GM21529 (cell line): ENCODE data around the gene RBM4B.

Experiments
- ATAC-seq: cut with Tn5 transposase; IDR thresholded peaks from one replicate; pipeline ENCODE4 v1.9.1; 2021; ENCODE audit not compliant: unreplicated experiment

Gene RBM4B

DNA sequence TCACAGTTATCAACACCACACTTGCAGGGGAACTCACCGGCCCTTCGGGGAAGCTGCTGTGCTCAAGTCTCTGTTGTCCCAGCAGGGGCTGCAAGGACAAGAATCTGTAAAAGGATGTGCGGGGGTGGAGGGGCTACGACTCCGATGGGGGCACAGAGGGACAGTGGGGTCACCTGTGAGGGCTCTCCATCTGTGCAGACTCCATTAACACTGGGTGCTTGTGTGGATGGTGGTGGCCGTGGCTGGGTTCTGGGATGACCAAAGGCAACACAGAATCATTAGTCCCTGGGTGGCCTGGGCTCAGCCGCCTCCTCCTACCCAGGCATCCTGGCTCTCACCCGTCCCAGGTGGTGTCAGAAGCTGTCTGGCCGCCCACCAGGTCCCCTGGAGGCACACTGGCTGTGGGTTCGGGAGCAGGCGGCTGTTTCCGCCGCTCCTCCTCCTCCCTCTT is 10.2 kb upstream of the RBM4B start:
- no peak for ATAC-seq

DNA sequence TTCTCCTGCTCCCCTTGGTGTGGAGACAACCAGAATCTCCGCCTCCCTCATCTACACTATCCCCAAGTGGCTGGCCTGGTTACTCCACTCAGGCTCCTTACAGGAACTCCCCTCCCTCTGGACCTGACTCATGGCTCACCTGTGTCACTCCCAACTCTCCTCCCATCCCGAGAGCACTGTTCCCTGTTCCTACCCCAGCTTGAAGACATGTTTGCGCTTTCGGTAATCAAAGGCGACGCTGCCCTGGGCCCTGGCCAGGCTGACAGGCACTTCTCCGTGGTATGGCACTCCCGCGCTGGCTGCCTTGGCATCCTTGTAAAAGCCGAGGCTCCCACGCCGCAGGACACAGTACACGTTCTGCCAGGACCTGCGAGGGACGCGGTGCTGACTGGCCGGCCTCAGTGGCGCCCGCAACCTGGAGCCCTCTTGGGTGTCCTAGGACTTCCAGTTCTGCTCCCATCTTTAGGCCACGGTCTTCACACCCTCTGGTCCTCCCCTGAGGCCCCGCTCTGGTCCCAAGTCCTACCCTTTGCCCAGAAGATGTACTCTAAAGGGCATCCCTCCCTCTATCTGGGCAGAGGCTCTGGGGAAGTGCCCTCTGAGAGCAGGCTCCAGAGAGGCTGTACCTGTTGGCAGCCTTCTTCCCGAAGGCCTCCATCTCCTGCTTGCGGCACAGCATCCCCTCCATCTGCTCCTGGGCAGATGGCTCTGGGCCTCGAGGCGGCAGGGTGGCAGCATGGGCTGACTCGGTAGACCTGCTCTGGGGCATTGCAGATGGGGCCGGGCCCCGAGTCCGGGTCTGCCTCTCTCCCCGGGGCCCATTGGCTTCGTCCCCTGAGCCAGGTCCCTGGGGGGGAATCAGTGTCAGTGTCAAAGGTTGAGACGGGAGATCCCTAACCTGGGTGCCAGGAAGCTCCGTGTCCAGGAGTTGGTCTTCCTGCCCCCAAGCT is 9.4 kb upstream of the RBM4B start:
- no peak for ATAC-seq

DNA sequence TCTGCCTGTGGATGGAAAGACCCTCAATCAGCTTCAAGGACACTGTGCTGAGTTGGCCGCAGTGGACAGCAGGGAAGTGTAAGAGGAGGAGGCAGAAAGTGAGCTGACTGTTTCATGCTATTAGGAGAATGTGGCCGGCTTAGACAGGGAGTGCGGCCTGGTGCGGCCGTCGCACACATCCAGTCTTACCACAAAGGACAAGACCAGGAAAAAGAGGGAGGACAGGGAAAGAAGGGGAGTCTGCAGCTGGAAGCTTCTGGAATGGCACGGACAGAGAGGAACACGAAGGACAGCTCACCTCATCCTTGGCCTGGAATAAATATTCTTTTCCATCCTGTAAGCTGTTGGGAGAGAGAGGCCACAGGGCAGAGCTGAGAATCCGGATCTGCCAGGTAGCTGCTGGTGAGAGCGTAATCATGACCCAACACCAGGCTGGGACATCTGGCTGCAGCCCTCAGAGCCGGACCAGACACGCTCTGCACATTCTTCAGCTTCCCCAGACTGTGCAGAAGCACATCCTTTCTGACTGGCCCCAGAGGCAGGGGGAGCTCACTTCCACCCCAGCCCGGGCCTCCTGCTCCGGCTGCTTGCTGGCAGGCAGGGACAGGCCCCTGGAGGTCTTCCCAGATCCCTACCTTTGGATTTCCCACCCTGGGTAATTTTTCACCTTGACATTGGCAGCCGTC is 8.6 kb upstream of the RBM4B start:
- ATAC-seq: no peak

DNA sequence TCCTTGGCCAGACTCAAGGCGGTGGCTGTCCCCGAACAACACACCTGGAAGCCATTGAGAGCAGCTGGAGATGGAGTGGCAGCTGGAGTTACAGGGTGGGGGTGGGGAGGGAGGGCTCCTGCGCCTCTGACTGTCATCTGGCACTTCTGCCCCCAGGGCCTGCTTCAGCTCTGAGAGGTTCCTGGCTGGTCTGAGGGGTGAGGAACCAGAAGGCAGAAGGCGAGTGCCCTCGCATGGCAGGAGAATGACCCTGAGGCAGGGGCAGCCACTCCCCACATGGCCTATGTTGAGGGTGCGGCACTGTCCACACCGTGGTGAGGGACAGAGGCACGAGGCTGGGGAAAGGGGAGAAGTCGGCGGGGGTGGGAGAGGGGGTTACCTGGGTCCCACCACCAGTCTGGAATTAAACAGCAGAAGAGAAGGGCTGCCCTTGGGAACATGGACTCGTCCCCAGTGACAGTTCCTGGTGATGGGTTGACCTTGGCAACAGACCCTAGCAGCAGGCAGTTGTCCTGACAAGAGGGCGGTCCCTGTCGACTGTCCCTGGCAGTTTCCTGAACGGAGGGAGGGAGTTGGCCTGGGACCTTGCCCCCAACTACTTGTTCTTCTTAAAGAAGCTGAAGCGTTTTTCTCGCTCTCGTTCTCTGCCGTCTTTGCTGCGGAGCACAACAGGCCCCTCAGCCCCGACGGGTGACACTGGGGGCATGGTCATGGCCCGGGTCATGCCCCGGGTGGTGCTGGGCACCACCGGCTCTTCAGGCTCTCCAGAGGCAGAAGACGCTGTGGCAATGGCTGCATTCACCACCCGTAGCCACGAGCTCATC is 7.8 kb upstream of the RBM4B start:
- ATAC-seq: no peak

DNA sequence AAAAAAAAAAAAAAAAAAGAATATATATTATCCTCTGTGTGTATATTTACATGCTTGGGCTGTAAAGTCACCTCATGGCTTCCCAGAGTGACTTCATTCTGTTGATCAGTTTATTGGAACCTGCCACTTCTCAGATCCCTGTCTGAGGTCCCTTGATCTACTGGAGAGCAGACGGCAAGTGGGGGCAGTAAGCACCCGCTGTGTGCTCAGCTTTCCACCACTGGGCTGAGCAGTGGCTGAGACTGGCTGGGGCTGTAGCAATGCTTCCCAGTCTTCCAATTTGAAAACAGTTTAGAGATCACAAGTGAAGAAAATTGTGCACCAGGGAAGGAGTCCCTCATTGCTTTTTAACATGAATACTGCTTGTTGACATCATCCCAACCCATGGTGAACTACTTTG is 6.9 kb upstream of the RBM4B start:
- no peak for ATAC-seq

DNA sequence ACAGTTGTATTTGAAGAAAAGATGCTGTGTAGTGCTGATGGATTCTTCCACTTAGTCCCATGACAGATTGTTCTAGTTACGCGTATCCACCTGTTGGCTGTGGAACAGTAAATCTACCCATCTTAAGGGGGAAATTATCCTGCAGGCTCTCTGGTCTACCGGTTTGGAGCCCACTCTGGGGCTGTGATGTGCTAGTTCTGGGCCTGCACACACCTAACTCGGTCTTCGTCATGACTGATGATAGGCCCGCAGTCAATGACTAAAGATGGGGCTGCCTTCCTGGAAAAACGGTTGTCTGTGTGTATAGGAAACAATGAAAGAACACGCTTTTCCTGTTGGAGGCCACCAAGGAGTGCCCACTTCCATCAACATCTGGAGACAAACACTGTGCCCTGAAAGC is 6.2 kb upstream of the RBM4B start:
- no peak for ATAC-seq

DNA sequence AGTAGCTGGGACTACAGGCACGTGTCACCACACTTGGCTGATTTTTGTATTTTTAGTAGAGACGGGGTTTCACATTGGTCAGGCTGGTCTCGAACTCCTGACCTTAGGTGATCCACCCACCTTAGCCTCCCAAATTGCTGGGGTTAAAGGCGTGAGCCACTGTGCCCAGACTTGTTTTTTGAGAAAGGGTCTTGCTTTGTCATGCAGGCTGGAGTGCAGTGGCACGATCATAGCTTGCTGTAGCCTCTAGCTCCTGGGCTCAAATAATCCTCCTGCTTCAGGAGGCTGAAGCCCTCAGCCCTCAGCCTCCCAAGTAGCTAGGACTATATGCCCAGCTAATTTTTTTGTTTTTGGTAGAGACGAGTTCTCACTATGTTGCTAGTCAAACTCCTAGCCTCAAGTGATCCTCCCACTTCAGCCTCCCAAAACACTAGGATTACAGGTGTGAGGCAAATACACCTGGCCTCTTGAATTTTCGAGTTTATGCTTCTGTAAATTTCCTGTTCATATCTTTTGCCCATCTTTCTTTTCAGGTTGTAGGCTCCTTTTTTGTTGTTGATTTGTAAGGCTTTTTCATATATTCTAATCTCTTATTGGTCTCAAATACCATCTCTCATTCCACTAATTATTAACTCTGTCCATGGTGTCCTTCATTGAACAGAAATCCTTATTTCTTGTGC is 3.4 kb upstream of the RBM4B start:
- ATAC-seq: no peak

DNA sequence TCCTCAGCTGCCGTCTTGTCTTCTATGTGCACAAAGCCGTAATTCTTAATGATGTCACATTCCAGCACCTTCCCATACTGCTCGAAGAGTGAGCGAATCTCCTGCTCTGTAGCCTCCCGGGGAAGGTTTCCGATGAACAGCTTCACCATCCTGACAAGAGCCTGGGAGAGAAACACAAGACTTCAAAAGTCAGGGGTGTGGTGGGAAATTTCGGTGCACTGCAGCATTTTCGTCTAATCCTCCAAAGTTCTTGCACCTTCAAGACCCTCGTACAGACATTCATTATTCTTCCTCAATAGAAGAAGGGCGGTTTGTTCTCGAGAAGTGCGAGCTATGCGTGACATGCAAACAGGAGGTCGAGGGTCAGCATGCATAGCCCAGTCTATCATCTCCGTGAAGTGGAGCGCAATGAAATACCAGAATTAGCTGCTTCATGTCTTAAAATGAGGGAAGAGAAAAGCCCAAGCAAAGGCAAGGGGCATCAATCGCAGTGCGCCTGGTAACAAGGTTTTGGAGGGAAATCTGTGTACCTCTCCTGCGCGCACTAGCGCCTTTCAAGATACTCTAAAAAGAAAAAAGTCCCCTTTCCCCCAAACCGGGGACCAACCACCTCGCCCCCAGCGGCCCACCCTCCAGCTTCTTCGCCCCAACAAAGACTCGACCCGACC is 622 bp downstream of the RBM4B start:
- no peak for ATAC-seq

DNA sequence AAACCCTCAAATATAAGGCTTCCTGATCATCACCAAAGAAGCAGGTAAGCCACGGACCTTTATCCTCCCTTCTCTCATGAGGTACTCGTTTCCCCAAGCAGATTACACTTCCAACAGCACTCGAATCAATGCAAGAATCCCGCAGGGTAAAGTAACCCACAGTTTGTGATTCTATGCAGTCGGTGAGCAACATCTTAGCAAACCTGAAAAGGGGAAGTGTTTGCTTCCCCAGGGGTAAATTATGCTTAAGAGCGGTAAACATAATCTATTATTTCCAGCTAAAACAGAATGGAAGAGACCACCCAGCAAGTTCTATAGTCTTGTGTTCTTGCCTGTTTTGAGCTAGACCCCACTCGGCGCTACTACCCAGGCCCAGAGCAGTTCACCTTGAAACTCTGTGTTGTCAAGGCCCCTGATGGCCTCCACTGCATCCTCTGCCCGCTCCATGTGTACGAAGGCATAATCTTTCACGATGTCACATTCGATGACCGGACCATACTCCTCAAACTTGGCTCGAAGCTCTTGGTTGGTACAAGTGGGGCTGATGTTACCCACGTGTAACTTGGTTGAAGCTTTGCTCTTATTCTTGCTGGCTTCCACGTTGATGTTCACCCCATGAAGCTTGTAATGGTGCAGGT is 1.3 kb downstream of the RBM4B start:
- no peak for ATAC-seq

DNA sequence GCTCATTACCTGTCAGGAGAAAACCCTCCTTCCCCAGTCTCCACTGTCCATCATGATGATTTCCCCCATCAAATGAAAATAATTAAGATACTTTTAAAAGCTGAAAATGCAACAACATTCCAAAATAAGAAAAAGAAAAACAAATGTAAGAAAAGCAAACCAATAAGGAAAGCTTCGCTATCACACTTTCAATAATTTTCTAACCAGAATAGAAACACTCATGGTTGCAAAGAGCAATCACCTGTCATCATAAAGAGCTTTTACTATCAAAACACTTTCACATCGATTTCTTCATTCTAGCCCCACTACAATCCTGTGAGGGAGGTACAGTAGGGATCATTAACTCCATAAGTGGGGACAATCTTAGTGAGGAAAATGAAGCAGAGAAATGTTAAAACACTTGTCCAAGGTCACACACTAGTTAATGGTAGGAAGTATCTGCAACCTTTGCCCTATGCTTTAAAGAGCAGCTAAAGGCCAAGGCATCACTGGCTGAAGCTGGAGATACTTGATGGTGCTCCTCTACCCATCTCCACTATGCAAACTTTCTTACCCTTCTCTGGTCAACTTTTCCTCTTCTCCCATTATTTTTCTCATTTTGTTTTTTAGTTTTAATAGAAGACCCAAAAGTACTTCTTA is 2.6 kb downstream of the RBM4B start:
- no peak for ATAC-seq

DNA sequence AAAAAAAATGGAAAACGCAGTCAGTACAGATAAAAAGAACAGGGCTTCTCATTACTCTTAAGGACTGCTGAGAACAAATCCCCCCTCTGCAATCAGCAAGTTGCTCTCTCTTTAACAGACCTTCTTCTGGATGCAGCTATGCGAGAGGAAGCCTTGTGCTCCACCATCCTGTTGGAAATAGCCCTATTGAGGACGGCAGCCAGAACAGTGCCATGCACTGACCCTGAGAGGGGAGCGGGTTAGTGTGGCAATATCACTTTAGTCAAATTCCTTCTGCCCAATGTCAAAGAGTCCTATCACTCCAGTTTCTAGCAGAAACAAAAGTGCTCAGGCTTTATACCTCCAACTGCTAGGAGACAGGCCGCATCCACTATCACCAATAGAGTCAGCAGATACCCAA is 6.9 kb downstream of the RBM4B start:
- no peak for ATAC-seq

DNA sequence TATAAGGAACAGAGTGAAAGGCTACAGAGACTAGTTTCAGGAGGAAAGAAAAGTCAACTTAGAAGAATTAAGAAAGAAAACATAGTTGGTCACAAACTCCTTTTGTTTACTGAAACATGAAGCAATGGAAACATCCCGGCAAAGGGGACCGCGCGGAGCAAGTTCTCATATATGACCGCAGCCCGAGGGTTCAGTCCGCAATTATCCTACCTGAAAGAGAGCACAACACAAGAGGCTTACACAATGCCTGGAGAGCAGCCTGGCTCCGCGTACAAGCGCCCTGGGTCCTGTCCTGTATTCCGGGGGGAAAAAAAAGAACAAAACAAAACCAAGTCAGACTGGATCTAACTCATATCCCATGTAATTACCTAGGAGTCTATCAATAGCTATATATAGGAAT is 12.3 kb downstream of the RBM4B start:
- ATAC-seq: no peak

DNA sequence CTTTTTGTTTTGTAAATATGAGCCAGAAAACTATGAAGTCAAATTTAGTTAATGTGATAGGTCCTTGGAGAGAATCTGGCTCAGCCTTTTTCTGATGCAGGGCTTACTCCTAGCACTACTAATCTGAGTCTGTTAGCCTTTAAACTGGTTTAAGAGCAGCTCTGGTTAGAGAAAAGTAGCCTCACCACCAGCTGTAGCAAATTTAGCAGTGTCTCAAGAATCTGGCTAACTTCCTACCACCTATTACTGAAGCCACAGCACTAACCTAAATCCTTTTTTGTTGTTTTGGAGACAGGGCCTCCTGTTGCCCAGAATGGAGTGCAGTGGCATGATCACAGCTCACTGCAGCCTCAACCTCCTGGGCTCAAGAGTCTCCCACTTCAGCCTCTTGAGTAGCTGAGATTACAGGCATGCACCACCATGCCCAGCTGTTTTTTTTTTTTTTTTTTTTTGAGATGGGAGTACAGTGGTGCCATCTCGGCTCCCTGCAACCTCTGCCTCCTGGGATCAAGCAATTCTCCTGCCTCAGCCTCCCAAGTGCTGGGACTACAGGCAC is 13.9 kb downstream of the RBM4B start:
- no peak for ATAC-seq

DNA sequence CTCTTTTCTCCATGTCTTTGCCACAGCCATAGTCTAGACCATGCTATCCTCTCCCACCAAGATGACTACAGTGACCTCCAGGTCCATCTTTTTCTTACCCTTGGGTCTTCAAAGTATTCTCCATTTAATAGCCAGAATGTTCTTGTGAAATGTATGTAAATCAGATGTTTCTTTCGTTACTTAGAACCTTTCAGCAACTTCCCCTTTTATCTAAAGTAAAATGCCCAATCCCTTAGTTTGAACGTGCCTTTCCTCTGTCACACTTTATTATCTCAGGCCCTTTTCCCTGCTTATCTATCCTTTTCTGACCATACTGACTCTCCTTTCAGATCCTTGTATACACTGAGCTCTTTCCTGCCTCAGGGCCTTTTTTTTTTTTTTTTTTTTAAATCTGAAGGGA is 17.9 kb downstream of the RBM4B start:
- no peak for ATAC-seq

DNA sequence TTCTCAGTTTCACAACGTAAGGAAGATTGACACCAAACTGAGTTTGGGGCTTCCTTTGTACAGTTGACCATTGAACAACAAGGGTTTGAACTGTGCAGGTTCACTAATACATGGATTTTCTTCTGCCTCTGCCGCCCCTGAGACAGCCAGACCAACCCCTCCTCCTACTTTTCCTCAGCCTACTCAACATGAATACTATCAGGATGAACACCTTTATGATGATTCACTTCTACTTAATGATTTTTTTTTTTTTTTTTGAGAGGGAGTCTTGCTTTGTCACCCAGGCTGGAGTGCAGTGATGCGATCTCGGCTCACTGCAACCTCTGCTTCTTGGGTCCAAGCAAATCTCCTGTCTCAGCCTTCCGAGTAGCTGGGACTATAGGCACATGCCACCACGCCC is 24.6 kb downstream of the RBM4B start:
- no peak for ATAC-seq

DNA sequence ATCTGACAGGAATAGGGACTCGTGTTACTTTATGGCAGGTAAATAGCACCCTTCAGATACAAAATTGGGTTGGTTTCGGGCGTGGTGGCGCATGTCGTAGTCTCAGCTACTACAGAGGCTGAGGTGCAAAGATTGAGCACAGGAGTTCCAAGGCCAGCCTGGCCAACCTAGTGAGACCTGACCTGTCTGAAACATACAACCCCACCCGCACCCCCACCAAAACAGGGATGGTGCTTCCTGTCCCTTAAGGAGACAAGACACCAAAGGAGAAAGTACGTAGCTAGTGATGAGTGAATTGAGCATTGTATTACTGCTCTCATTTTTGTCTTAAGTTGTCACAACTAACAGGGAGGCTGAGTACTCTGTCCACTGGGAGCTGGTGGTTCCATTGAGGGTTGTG is 25.0 kb downstream of the RBM4B start:
- ATAC-seq: no peak

DNA sequence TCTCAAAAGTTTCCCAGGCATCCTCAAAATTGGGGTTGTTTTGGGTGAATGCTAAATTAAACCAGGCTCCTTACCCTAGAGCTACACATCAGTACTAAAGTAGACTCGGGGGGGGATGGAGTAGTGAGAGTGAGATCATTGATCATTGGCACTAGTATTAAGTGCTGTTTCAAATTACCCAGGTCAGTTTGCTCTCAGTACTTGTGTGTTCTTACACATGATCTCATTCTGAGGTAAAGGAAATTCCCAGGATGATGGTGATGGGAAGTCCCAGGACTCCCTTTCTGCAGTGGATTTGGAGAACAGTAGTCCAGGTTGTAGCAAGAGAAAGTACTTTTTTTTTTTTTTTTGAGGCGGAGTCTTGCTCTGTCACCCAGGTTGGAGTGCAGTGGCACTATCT is 26.7 kb downstream of the RBM4B start:
- ATAC-seq: no peak

DNA sequence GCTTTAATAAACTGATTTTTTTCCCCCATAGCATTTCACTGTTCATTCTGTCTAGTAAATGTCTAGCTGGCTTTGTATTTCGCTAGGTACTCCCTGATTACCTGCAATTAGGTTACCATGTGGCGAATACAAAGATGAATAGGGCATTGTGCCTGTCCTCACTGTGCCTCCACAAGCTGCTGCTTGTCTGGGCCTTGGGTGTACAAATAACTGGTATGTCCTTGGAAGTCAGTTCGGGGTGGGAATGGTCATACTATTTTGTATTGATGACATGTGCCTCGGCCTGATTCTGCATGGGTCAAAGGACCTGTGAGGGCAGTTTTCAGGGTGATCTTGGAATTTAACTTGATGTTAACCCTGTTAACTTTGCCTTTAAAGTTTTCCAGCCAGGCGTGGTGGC is 27.8 kb downstream of the RBM4B start:
- ATAC-seq: no peak

DNA sequence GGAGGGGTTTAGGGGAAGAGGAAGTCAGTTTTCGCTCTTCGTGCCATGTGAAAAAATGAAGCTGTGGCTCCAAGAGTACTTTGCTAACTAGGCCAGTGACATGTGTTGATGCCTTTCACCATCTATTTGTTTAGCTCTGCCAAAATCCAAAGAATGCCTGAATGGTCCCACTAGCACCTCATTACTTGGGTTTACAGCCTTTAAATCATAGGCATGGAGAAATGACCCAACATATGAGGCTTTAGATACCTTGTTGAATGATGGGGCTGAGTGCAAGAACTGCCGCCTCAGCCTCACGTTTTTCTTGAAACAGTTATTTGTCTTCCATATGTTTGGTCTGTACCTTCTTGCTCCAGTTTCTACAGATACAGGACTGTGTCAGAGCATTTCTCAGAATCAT is 30.9 kb downstream of the RBM4B start:
- ATAC-seq: no peak
